GM18858 (cell line): ENCODE data around the gene CKS2.

Experiments used
- ATAC-seq: cut with Tn5 transposase; IDR thresholded peaks from one replicate; pipeline ENCODE4 v1.9.1; 2021; ENCODE audit not compliant: unreplicated experiment

CKS2 gene

GRCh38 chr9:89363921-89364665 lies 53.1 kb downstream of the CKS2 start:
- no peak for ATAC-seq

- ATAC-seq: no peak
Observed at GRCh38 chr9:89364666-89365531, 53.9 kb downstream of the CKS2 start.

- no peak for ATAC-seq
Observed at GRCh38 chr9:89365532-89365912, 54.5 kb downstream of the CKS2 start.
